Testis (tissue), 3 donors: ENCODE measurements around the gene CSRP1. TPM values are rescaled to one million over a fixed set of nuclear protein-coding genes. Genes with fewer than 3 reads are reported as not detected.
A peak's percentile ranks its signal among the peaks of the same experiment; 100 is the strongest.

ENCODE experiments used
- DNase-seq: peaks from one replicate; pipeline ENCODE4 v3.0.0-alpha.2; 2019
- H3K27ac ChIP-seq, 2 donors: fragments of 200-600 bp; sonication (generic); one replicate each; pipeline ENCODE4 v1.5.1; 2019
- H3K27me3 ChIP-seq: fragments of 200-600 bp; sonication (generic); one replicate; pipeline ENCODE4 v1.5.1; 2019
- H3K36me3 ChIP-seq: fragments of 200-600 bp; sonication (generic); one replicate; pipeline ENCODE4 v1.5.1; 2017; ENCODE audit warnings: low read depth; ENCODE audit errors: missing control alignments
- H3K4me1 ChIP-seq: fragments of 200-600 bp; sonication (generic); one replicate; pipeline ENCODE4 v1.5.1; 2019
- H3K4me3 ChIP-seq, 2 donors: fragments of 200-600 bp; sonication (generic); one replicate each; pipeline ENCODE4 v1.5.1; 2017 to 2019
- H3K9me3 ChIP-seq: fragments of 200-600 bp; sonication (generic); one replicate; pipeline ENCODE4 v1.5.1; 2017
- CTCF ChIP-seq, 3 experiments: fragments of 450-650 bp in 2 of 3; fragments of 200-600 bp in 1 of 3; sonication (generic) in 1 of 3; IDR thresholded peaks; one replicate each; pipeline ENCODE4 v1.5.1; 2016 to 2019; ENCODE audit warnings: antibody characterized with exemption in 3 of 3, mild to moderate bottlenecking in 2 of 3, moderate library complexity in 1 of 3
- POLR2A ChIP-seq: fragments of 450-650 bp; IDR thresholded peaks from one replicate; pipeline ENCODE4 v1.6.1; 2017; ENCODE audit warnings: antibody characterized with exemption, mild to moderate bottlenecking, moderate library complexity
- WGBS, 2 donors: methylation state at CpG; one replicate each; pipeline ENCODE4 v1.1.5; 2018; 5-methylcytosine and 5-hydroxymethylcytosine counted together
- intact Hi-C: fragments of 100-400 bp; cut with DNase I; formaldehyde crosslinking; loops from one replicate; pipeline ENCODE4 v1.15.1; 2023; ENCODE audit warnings: low total_unique reads
- polyA plus RNA-seq: library from polyadenylated mRNA; stranded (reverse); fragments of 350-450 nt; fragmentation: Illumina TruSeq; extraction: RNeasy Lipid Tissue Mini Kit (QIAGEN cat#74804); gene quantifications from one replicate; pipeline ENCODE4 v1.2.3, GENCODE V29; 2014; ENCODE audit warnings: low read depth, low replicate concordance; ENCODE audit not compliant: insufficient read depth
- total RNA-seq, 2 donors: library from RNA; depleted of rRNA; stranded (reverse); fragments of >200 nt; gene quantifications; one replicate each; pipeline ENCODE4 v1.2.3, GENCODE V29; 2016

CSRP1 gene
- total and polyA plus RNA-seq, 3 donors from 2014 or later = 103 to 217 (median 123) TPM

- Histone ChIP-seq H3K36me3 (no peaks in the 10 kb centered on the region), H3K27me3 (no peaks in the 10 kb centered on the region), H3K4me1 (peaks cover 23% of the 10 kb centered on the region), H3K9me3 (no peaks in the 10 kb centered on the region), H3K4me3 (no peak overlapping the region), H3K27ac (peak overlapping the region in 1 of 2 donors; percentile 59)
- WGBS, 2 donors = 36 to 39% methylated on average over 8 to 12 of the region's 12 CpGs
- intact Hi-C loops = no loop called here
- DNase-seq = peak; percentile 69
- TF ChIP-seq POLR2A = no peak
- TF ChIP-seq CTCF (IDR thresholded peaks at IDR 0.05) = no peak
These were observed 56.1 kb downstream of the CSRP1 start for GRCh38 chr1:201450721-201451291.

DNA sequence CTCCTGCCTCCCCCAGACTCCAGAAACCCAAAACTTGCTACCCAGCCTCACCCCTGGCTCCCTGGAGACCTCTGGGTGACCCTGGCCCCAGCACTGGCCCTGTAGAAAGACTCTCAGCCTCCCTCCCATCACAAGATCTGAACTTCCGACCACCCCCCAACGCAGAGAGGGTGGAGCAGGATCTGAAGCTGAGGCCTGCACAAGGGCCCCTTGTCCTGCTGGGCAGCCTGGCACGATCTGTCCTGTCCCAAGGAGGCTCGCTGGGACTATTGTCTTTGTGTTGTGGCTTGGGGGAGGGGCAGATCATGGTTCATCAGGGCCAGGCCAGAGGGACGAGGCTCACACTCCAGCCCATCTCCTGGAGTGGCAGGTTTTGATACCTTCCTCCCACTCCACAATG, 57.9 kb downstream of the CSRP1 start:
- H3K4me3 ChIP-seq = no peak overlapping the region
- H3K9me3 ChIP-seq = no peaks in the 10 kb centered on the region
- H3K4me1 ChIP-seq = peaks cover 21% of the 10 kb centered on the region
- no peaks in the 10 kb centered on the region for H3K27me3 ChIP-seq
- WGBS, 2 donors = 75% methylated on average over 5 of the region's 5 CpGs; no CpG with 5 or more reads in 1 of the 2 donors
- H3K27ac ChIP-seq = peak overlapping the region in 1 of 2 donors; percentile 25
- no peaks in the 10 kb centered on the region for H3K36me3 ChIP-seq
- intact Hi-C loops = no loop called here
- DNase-seq = no peak
- no peak for TF ChIP-seq CTCF (IDR thresholded peaks at IDR 0.05)
- no peak for TF ChIP-seq POLR2A

GRCh38 chr1:201447903-201448871, 58.7 kb downstream of the CSRP1 start:
- no peaks in the 10 kb centered on the region for H3K27me3 ChIP-seq
- H3K27ac ChIP-seq = peak overlapping the region in 1 of 2 donors; percentile 25
- H3K4me3 ChIP-seq = no peak overlapping the region
- 26 to 38% methylated on average over 13 to 20 of the region's 20 CpGs for WGBS, 2 donors
- DNase-seq = peak; percentile 77
- H3K4me1 ChIP-seq = peaks cover 21% of the 10 kb centered on the region
- no peaks in the 10 kb centered on the region for H3K36me3 ChIP-seq
- TF ChIP-seq POLR2A (no peak), CTCF (IDR thresholded peaks at IDR 0.05) (peak; percentile 66 to 78 (median 67))
- no peaks in the 10 kb centered on the region for H3K9me3 ChIP-seq
- intact Hi-C loops = no loop called here

GRCh38 chr1:201445310-201445709, 61.6 kb downstream of the CSRP1 start:
- H3K4me3 ChIP-seq = no peak overlapping the region
- intact Hi-C loops = no loop called here
- H3K9me3 ChIP-seq = no peaks in the 10 kb centered on the region
- WGBS, 2 donors = 92 to 93% methylated on average over 6 of the region's 6 CpGs
- no peaks in the 10 kb centered on the region for H3K36me3 ChIP-seq
- no peak for DNase-seq
- no peak overlapping the region for H3K27ac ChIP-seq
- H3K27me3 ChIP-seq = no peaks in the 10 kb centered on the region
- TF ChIP-seq POLR2A (no peak), CTCF (IDR thresholded peaks at IDR 0.05) (no peak)
- peaks cover 14% of the 10 kb centered on the region for H3K4me1 ChIP-seq
